K562 (cell line): ENCODE measurements around the gene ABCD3.

Source experiments
- ATF7 ChIP-seq: fragments of 450-650 bp; IDR thresholded peaks from 2 replicates; pipeline ENCODE4 v1.7.1; 2014; ENCODE audit warnings: mild to moderate bottlenecking, moderate library complexity
- CBFB ChIP-seq: sonication (generic); formaldehyde crosslinking; IDR thresholded peaks from 2 replicates; pipeline ENCODE4 v1.4.0; 2020; ENCODE audit warnings: mild to moderate bottlenecking, missing genetic modification reagents
- CTCF ChIP-seq, 3 experiments: IDR thresholded peaks in 2 of 3; conservative IDR thresholded peaks in 1 of 3; 2 replicates each; pipeline ENCODE4 v1.5.1; 2011 to 2012; ENCODE audit warnings: low read length in 3 of 3, mild to moderate bottlenecking in 3 of 3, control low read depth in 2 of 3, improper control_type of control experiment in 1 of 3, inconsistent platforms in 1 of 3, low read depth in 1 of 3, mixed read lengths in 1 of 3, moderate library complexity in 1 of 3; ENCODE audit not compliant: insufficient read depth in 2 of 3
- LEF1 ChIP-seq: fragments of 450-650 bp; IDR thresholded peaks from 2 replicates; pipeline ENCODE4 v1.6.1; 2016; ENCODE audit warnings: mild to moderate bottlenecking
- MXI1 ChIP-seq: IDR thresholded peaks from 2 replicates; pipeline ENCODE4 v1.6.1; 2011; ENCODE audit warnings: low read depth, mild to moderate bottlenecking, improper control_type of control experiment, low read length
- POLR2A ChIP-seq: fragments of 450-650 bp; conservative IDR thresholded peaks from 2 replicates; pipeline ENCODE4 v1.6.1; 2016
- POLR2AphosphoS5 ChIP-seq: IDR thresholded peaks from 2 replicates; pipeline ENCODE4 v1.6.1; 2011; ENCODE audit warnings: mild to moderate bottlenecking, low read depth, low read length, moderate library complexity; ENCODE audit not compliant: control insufficient read depth, insufficient read depth
- SIN3A ChIP-seq, 2 experiments: fragments of 150-350 bp in 1 of 2; IDR thresholded peaks; 2 replicates each; pipeline ENCODE4 v1.6.1; 2011 to 2016; ENCODE audit warnings: borderline replicate concordance in 2 of 2, low read depth in 2 of 2, low read length in 2 of 2, mild to moderate bottlenecking in 2 of 2, moderate library complexity in 2 of 2; ENCODE audit not compliant: control insufficient read depth in 1 of 2
- TAF1 ChIP-seq: IDR thresholded peaks from 2 replicates; pipeline ENCODE4 v1.6.1; 2011; ENCODE audit warnings: mild to moderate bottlenecking, low read length, moderate library complexity; ENCODE audit not compliant: insufficient read depth, control insufficient read depth, severe bottlenecking; ENCODE audit errors: extremely low read depth
- YBX1 ChIP-seq: fragments of 450-650 bp; IDR thresholded peaks from 2 replicates; pipeline ENCODE4 v1.7.1; 2016; ENCODE audit warnings: mild to moderate bottlenecking
- ZBTB11 ChIP-seq, 3 experiments: fragments of 200-800 bp in 1 of 3; fragments of 250-450 bp in 1 of 3; fragments of 450-650 bp in 1 of 3; sonication (Bioruptor Pico) in 1 of 3; sonication (Bioruptor generic) in 1 of 3; formaldehyde crosslinking in 1 of 3; IDR thresholded peaks; 2 replicates each; pipeline versions ENCODE4 v1.6.1 to v1.8.0; 2016 to 2022; ENCODE audit warnings: mild to moderate bottlenecking in 2 of 3, missing genetic modification characterization in 2 of 3, missing compliant biosample characterization in 1 of 3, moderate library complexity in 1 of 3
- ZBTB2 ChIP-seq: fragments of 450-650 bp; IDR thresholded peaks from 2 replicates; pipeline ENCODE4 v1.6.1; 2016; ENCODE audit warnings: antibody characterized with exemption
- ZNF263 ChIP-seq: sonication (generic); formaldehyde crosslinking; IDR thresholded peaks from 2 replicates; pipeline ENCODE4 v1.8.0; 2022; ENCODE audit warnings: mild to moderate bottlenecking, missing genetic modification reagents, borderline replicate concordance
- TF ChIP-seq, protein P1 (sequence below): fragments of 250-450 bp; sonication (Bioruptor Pico); IDR thresholded peaks from 2 replicates; pipeline ENCODE4 v1.5.0; 2020; ENCODE audit warnings: mild to moderate bottlenecking, borderline replicate concordance

GRCh38 chr1:94504601-94505000 is 86.4 kb downstream of the ABCD3 start:
- no peak for TF ChIP-seq ATF7
- no peak for TF ChIP-seq MXI1
- TF ChIP-seq YBX1: no peak
- TF ChIP-seq CBFB (CRISPR knock-in tag): no peak
- no peak for TF ChIP-seq CTCF (IDR thresholded peaks at IDR 0.05 in 2 of 3, conservative IDR thresholded peaks at IDR 0.05 in 1 of 3; ENCODE audit: insufficient read depth in 2 of 3, low read depth in 1 of 3, low read length in 3 of 3)
- TF ChIP-seq TAF1: no peak
- no peak for TF ChIP-seq ZBTB2
- TF ChIP-seq SIN3A (IDR thresholded peaks at IDR 0.05; ENCODE audit: borderline replicate concordance in 2 of 2, control insufficient read depth in 1 of 2, low read depth in 2 of 2, low read length in 2 of 2): no peak
- no peak for TF ChIP-seq ZBTB11 (CRISPR knock-in tag; IDR thresholded peaks at IDR 0.05)
- no peak for TF ChIP-seq ZNF263 (CRISPR knock-in tag)
- no peak for TF ChIP-seq POLR2A
- TF ChIP-seq LEF1: no peak
- TF ChIP-seq POLR2AphosphoS5: no peak
- TF ChIP-seq, protein P1, sequence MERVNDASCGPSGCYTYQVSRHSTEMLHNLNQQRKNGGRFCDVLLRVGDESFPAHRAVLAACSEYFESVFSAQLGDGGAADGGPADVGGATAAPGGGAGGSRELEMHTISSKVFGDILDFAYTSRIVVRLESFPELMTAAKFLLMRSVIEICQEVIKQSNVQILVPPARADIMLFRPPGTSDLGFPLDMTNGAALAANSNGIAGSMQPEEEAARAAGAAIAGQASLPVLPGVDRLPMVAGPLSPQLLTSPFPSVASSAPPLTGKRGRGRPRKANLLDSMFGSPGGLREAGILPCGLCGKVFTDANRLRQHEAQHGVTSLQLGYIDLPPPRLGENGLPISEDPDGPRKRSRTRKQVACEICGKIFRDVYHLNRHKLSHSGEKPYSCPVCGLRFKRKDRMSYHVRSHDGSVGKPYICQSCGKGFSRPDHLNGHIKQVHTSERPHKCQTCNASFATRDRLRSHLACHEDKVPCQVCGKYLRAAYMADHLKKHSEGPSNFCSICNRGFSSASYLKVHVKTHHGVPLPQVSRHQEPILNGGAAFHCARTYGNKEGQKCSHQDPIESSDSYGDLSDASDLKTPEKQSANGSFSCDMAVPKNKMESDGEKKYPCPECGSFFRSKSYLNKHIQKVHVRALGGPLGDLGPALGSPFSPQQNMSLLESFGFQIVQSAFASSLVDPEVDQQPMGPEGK (CRISPR knock-in tag): no peak
